HFF-Myc (cell line): Measurements from ENCODE around the gene IL17C.

ENCODE experiments used
- DNase-seq: peaks from one replicate; pipeline ENCODE4 v3.0.0-alpha.2; 2011; ENCODE audit warnings: low read depth; ENCODE audit errors: extremely low read depth
- H3K4me3 ChIP-seq: replicated peaks from 2 replicates; pipeline ENCODE4 v1.5.1; 2011; ENCODE audit warnings: low read depth, mild to moderate bottlenecking, control low read depth, low read length
- CTCF ChIP-seq: IDR thresholded peaks from 2 replicates; pipeline ENCODE4 v1.5.1; 2012; ENCODE audit warnings: mild to moderate bottlenecking, low read depth, low read length, control low read depth; ENCODE audit errors: missing control alignments

IL17C gene

DNA sequence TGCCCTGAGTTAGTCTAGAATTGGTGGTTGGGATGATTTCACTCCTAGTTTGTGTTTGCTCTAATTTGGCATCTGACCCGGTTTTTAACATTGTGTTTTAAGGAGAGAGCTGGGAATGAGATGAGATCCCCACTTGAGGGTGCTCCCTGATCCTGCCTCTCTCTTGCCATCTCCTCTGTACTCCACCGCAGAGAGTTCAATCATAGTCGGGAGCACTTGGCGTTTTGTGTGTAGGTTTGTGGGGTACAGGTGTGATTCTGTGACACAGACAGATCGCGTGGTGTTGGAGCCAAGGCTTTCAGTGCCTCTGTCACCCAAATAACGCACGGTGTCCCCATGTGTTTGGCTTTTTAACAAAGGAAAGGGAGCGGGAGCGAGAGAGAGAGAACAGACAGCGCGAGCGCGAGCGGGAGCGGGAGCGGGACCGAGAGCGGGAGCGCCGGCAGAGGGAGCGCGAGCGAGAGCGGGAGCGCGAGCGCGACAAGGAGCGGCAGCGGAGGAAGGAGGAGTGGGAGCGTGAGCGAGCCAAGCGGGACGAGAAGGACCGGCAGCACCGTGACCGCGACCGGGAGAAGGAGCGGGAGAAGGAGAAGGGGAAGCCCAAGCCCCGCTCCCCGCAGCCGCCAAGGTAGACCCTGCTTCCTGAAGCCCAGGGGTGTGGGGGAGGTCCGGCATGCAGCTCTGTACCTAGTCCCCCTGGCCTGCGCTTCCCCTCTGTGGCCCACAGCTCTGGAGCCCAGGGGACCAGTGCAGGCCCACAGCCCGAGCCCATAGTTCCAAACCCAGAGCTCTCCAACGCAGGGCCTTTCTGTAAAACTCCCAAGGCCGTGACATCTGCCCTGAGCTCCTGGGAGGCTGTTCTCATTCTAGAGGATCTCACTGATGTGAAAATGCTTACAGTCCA lies 27.2 kb upstream of the IL17C start:
- TF ChIP-seq CTCF = no peak
- no peak for DNase-seq
- no peak overlapping the region for H3K4me3 ChIP-seq

DNA sequence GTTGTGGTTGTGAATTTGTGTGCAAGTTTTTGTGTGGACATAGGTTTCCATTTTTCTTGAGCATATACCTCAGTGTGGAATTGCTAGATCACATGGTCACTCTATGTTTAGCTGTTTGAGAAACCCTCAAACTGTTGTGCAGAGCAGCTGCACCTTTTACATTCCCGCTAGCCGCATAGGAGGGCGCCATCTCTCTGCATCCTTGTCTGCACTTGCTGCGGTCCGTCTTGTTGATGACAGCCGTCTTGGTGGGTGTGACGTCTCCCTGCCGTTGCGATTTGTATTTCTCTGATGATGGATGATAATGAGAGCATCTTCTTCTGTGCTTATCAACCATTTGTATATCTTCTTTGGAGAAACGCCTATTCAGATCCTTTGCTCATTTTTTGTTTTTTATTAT lies 25.1 kb upstream of the IL17C start:
- no peak for DNase-seq
- no peak overlapping the region for H3K4me3 ChIP-seq
- TF ChIP-seq CTCF = no peak

- no peak for DNase-seq
- H3K4me3 ChIP-seq = no peak overlapping the region
- no peak for TF ChIP-seq CTCF
Observed at GRCh38 chr16:88613911-88614817, 24.2 kb upstream of the IL17C start.

- H3K4me3 ChIP-seq = no peak overlapping the region
- no peak for TF ChIP-seq CTCF
- DNase-seq = no peak
Observed at GRCh38 chr16:88614818-88615580, 23.4 kb upstream of the IL17C start.

GRCh38 chr16:88616320-88616719 lies 22.1 kb upstream of the IL17C start:
- DNase-seq = no peak
- H3K4me3 ChIP-seq = no peak overlapping the region

More at GRCh38 chr16:88616320-88616719, 22.1 kb upstream of the IL17C start:
- TF ChIP-seq CTCF = no peak
